GM06990 (cell line): Measurements from ENCODE around the gene ZWILCH.
"Not testable (repeated sequence)": the region's sequence is repeated elsewhere in the genome, so short reads cannot be mapped to it uniquely, and the experiment has no call there.

Source experiments
- DNase-seq: peaks from one replicate; pipeline ENCODE4 v3.0.0-alpha.2; 2011; ENCODE audit not compliant: insufficient read length; ENCODE audit errors: extremely low read depth
- H3K27me3 ChIP-seq: replicated peaks from 2 replicates; pipeline ENCODE4 v1.6.0; 2011; ENCODE audit warnings: low read length; ENCODE audit not compliant: control insufficient read depth, insufficient read depth
- H3K36me3 ChIP-seq: 2 replicates; pipeline ENCODE4 v1.5.1; 2011; ENCODE audit warnings: low read length; ENCODE audit not compliant: control insufficient read depth, insufficient read depth
- H3K4me3 ChIP-seq: replicated peaks from 2 replicates; pipeline ENCODE4 v1.5.1; 2011; ENCODE audit warnings: low read depth, mild to moderate bottlenecking, control low read depth, low read length
- CTCF ChIP-seq: IDR thresholded peaks from 2 replicates; pipeline ENCODE4 v1.5.1; 2011; ENCODE audit warnings: low read length, control low read depth, mild to moderate bottlenecking, inconsistent platforms; ENCODE audit not compliant: insufficient read depth, poor library complexity, severe bottlenecking

Gene ZWILCH

DNA sequence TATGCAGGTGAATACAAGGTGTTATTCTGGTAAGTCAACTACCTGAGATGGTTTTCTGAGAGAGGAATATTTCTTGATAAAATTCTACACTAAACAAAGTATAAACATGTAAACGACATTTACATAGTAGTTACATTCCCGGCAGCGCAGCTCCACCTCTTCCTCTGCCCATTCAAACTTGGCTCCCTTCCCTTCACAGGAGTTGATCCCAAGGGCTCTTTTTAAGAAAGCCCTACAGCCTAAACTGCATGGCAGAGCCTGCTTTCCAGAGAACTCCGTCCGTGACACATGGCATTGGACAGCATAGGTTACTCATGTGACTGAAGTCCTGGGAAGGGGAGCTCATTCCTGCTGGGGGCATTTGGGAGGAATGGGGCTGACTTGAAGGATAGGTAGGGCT is 82.6 kb downstream of the ZWILCH start:
- no peak for TF ChIP-seq CTCF
- DNase-seq = no peak
- Histone ChIP-seq H3K36me3 (no peaks in the 10 kb centered on the region), H3K27me3 (peaks cover 1% of the 10 kb centered on the region), H3K4me3 (no peak overlapping the region)

DNA sequence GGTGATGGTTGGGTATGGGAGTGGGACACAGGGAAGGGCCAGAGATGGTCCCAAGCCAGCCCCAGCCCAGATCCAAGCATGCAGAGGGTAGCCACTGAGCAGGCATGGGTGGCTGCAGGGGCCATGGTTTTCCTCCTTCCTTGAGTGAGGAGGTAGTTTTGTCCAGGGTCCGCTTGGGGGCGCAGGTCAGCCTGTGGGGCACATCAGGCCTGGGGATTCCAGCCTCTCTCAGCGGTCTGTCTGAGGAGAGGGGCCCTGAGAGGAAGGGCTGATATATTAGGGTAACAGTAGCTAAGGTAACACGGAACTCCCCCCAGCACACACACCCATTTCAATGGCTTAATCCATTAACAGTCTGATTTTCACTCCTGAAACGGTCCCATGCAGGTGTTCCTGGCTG is 83.4 kb downstream of the ZWILCH start:
- H3K4me3 ChIP-seq = no peak overlapping the region
- H3K27me3 ChIP-seq = peaks cover 1% of the 10 kb centered on the region
- no peaks in the 10 kb centered on the region for H3K36me3 ChIP-seq
- TF ChIP-seq CTCF = peak; percentile 55
- no peak for DNase-seq

- DNase-seq = no peak
- no peak overlapping the region for H3K4me3 ChIP-seq
- peaks cover 1% of the 10 kb centered on the region for H3K27me3 ChIP-seq
- no peak for TF ChIP-seq CTCF
- H3K36me3 ChIP-seq = no peaks in the 10 kb centered on the region
These were observed 83.8 kb downstream of the ZWILCH start for GRCh38 chr15:66588971-66589370.

DNA sequence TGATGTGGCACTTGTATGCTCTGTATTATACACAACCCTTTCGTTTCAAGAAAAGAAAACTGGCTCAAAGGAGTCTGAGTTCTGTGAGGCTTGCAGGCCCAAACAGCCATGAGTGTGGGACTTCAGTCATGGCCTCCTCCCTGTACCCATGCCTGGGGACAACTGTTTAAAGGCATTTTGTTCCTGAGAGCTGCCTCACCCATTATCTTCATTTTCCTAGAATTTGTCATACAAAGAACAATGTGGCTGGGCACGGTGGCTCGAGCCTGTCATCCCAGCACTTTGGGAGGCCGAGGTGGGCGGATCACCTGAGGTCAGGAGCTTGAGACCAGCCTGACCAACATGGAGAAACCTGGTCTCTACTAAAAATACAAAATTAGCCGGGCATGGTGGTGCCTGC is 84.3 kb downstream of the ZWILCH start:
- not testable (repeated sequence) for H3K4me3 ChIP-seq, H3K27me3 ChIP-seq, H3K36me3 ChIP-seq, DNase-seq

DNA sequence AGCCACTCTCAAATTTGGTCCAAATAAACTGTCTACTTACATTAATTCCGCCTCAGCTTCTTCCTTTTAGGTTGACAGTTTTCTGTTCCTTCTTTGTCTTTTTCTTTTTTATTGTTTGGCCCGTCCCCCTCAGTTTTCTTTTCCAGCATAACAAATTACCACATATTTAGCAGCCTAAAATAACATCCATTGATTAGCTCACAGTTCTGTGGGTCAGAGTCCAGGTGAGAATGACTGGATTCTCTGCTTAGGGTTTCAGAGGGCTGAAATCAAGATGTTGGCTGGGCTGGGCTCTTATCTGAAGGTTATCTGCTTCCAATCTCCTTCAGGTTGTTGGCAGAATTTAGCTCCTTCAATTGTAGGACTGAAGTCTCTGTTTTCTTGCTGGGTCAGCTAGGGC is 85.3 kb downstream of the ZWILCH start:
- Histone ChIP-seq H3K4me3 (no peak overlapping the region), H3K27me3 (no peaks in the 10 kb centered on the region; the same call in 1 of the 2 replicates), H3K36me3 (no peaks in the 10 kb centered on the region)
- DNase-seq = no peak
- TF ChIP-seq CTCF = no peak

DNA sequence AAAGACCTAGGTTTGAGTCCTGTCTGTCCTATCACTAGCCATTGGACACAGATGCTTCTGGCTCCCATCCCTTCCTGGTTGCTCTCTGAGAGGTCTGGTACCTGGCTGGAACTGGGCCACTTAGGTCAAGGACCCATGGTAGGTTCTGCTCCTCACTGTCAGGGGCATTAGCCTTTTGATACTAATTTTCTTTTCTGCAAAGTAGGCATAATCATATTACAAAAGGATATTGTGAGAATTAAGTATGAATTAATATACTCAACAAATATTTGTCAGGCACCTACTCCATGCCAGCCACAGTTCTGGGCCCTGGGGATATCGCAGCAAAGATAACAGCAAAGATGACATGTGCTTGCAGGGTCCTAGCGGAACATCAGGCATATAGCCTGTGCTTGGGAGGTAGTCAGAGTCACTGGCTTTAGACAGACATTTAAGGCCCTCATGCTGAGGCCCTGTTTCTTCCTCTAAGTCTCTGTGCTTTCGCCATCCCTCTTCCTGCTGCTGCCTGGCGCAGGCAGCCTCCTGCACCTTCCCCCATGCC is 86.3 kb downstream of the ZWILCH start:
- DNase-seq = no peak
- Histone ChIP-seq H3K4me3 (no peak overlapping the region), H3K36me3 (no peaks in the 10 kb centered on the region), H3K27me3 (no peaks in the 10 kb centered on the region; the same call in 1 of the 2 replicates)
- TF ChIP-seq CTCF = no peak
